Left cardiac atrium (tissue), 4 donors: ENCODE data around the gene RTN4RL1. TPM values are rescaled to one million over a fixed set of nuclear protein-coding genes. Genes with fewer than 3 reads are reported as not detected.
A peak's percentile ranks its signal among the peaks of the same experiment; 100 is the strongest.

Source experiments
- ATAC-seq, 2 donors: fragments of 200-7000 bp; cut with Tn5 transposase; one replicate each; pipeline ENCODE4 v1.9.1; 2020; ENCODE audit warnings: mild to moderate bottlenecking in 2 of 2, moderate library complexity in 2 of 2
- DNase-seq: peaks from one replicate; pipeline ENCODE4 v3.0.0-alpha.2; 2020
- intact Hi-C, 2 donors: fragments of 100-400 bp; cut with DNase I; formaldehyde crosslinking; loops; one replicate each; pipeline versions ENCODE4 v1.14.1 to v1.15.1; 2022 to 2023
- long read RNA-seq: library from polyadenylated mRNA; unstranded; transcript quantifications from one replicate; pipeline ENCODE4 v2.0.0, GENCODE V29; 2021
- total RNA-seq, 2 donors: library from RNA; stranded (reverse); fragmentation: NEBNext Ultra II Directional; extraction: Animal tissue kit (Norgen Biotek cat#: 25700); gene quantifications; one replicate each; pipeline ENCODE4 v1.2.1, GENCODE V29; 2021
- donor health status: DM: no; HTN: yes; CAD: no.
- donor health status: DM: no; HTN: yes; CAD: no; lungs with severe emphysema.
- donor health status: DM: yes; HTN: yes; CAD: no.
- donor health status: Dilated cardiomyopathy.

Gene RTN4RL1
- 1 to 10 TPM; 6.2 to 7.6 TPM for total RNA-seq
- long read RNA-seq, result 0 reads

- DNase-seq (peak; percentile 80), ATAC-seq (peak; percentile 58 to 63)
- intact Hi-C loops, result loop anchor here (5.0 kb wide), 3 partner anchors 103 to 308 kb away; no protein-coding TSS in a partner anchor
Measured at GRCh38 chr17:2025220-2025621, at the start of gene RTN4RL1. RTN4RL1 (minus strand) TSS chr17:2025334; CDS start chr17:2024865, 469 bp downstream.

- DNase-seq (no peak), ATAC-seq (peak in 1 of 2 donors; percentile 6)
- intact Hi-C loops, result no loop called here
Measured at GRCh38 chr17:2074919-2075318, 49.8 kb upstream of the RTN4RL1 start.

GRCh38 chr17:2071455-2072281, 46.5 kb upstream of the RTN4RL1 start:
- ATAC-seq (peak; percentile 31 to 53), DNase-seq (peak; percentile 71)
- intact Hi-C loops, result no loop called here

GRCh38 chr17:2071024-2071385, 45.9 kb upstream of the RTN4RL1 start:
- ATAC-seq, result no peak

GRCh38 chr17:2070241-2071023, 45.3 kb upstream of the RTN4RL1 start:
- intact Hi-C loops, result no loop called here
- no peak for ATAC-seq
- DNase-seq, result no peak

More at GRCh38 chr17:2071024-2071385, 45.9 kb upstream of the RTN4RL1 start:
- DNase-seq, result no peak
- intact Hi-C loops, result no loop called here

- no peak for DNase-seq
- intact Hi-C loops, result no loop called here
Measured at GRCh38 chr17:2068519-2069051, 43.5 kb upstream of the RTN4RL1 start.

GRCh38 chr17:2068031-2068518, 42.9 kb upstream of the RTN4RL1 start:
- intact Hi-C loops, result no loop called here
- ATAC-seq (no peak), DNase-seq (no peak)

More at GRCh38 chr17:2068519-2069051, 43.5 kb upstream of the RTN4RL1 start:
- no peak for ATAC-seq

GRCh38 chr17:2067608-2068024, 42.5 kb upstream of the RTN4RL1 start:
- intact Hi-C loops, result no loop called here
- ATAC-seq (peak in 1 of 2 donors; percentile 4), DNase-seq (peak; percentile 62)

- ATAC-seq (no peak), DNase-seq (no peak)
- intact Hi-C loops, result no loop called here
Measured at GRCh38 chr17:2067048-2067561, 42.0 kb upstream of the RTN4RL1 start.

GRCh38 chr17:2065949-2066400, 40.8 kb upstream of the RTN4RL1 start:
- peak in 1 of 2 donors; percentile 5 for ATAC-seq
- DNase-seq, result no peak
- intact Hi-C loops, result no loop called here

GRCh38 chr17:2064980-2065785, 40.0 kb upstream of the RTN4RL1 start:
- DNase-seq, result no peak
- intact Hi-C loops, result loop anchor here in 1 of 2 donors (5.0 kb wide), 1 partner anchor 112 kb away; no protein-coding TSS in a partner anchor

GRCh38 chr17:2064520-2064971, 39.4 kb upstream of the RTN4RL1 start:
- ATAC-seq, result peak in 1 of 2 donors; percentile 2
- intact Hi-C loops, result loop anchor here in 1 of 2 donors (5.0 kb wide), 1 partner anchor 113 kb away; no protein-coding TSS in a partner anchor
- no peak for DNase-seq

More at GRCh38 chr17:2064980-2065785, 40.0 kb upstream of the RTN4RL1 start:
- peak in 1 of 2 donors; percentile 9 for ATAC-seq

GRCh38 chr17:2064147-2064489, 39.0 kb upstream of the RTN4RL1 start:
- ATAC-seq (no peak), DNase-seq (no peak)
- intact Hi-C loops, result loop anchor here in 1 of 2 donors (5.0 kb wide), 1 partner anchor 113 kb away; no protein-coding TSS in a partner anchor

GRCh38 chr17:2063261-2064146, 38.4 kb upstream of the RTN4RL1 start:
- intact Hi-C loops, result loop anchor here in 1 of 2 donors (5.0 kb wide), 1 partner anchor 114 kb away; no protein-coding TSS in a partner anchor
- peak; percentile 69 for DNase-seq
- no peak for ATAC-seq

GRCh38 chr17:2062571-2063183, 37.5 kb upstream of the RTN4RL1 start:
- ATAC-seq, result no peak
- intact Hi-C loops, result loop anchor here in 1 of 2 donors (5.0 kb wide), 1 partner anchor 115 kb away; no protein-coding TSS in a partner anchor
- DNase-seq, result no peak

- peak; percentile 33 for DNase-seq
- intact Hi-C loops, result loop anchor here in 1 of 2 donors (5.0 kb wide), 1 partner anchor 116 kb away; no protein-coding TSS in a partner anchor
- ATAC-seq, result no peak
Measured at GRCh38 chr17:2061441-2061958, 36.4 kb upstream of the RTN4RL1 start.
